ENCODE measurements around the gene CCDC12. TPM values are rescaled to one million over a fixed set of nuclear protein-coding genes. Genes with fewer than 3 reads are reported as not detected.

CCDC12 gene
- total RNA-seq, 1 donor from 2014 or later = 17.9 TPM

DNA sequence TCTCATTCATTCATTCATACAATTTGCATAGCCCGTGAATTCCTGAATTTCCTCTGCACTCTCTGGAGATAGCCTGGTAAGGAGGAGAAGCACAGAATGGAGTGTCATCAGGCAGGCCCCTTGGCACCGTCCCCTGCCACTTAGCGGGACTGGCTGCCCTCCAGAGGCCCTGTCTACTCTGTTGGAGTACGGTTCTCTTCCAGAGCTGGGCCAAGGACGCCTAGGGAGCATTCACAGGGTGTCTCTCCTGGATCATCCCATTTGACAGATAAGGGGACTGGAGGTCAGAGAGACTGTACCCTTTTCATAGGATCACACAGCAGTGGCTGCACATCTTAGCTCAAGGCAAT is 51.0 kb downstream of the CCDC12 start:
- H3K79me2 ChIP-seq (ENCODE audit: low read depth) = peaks cover 26% of the 10 kb centered on the region
- H3K27me3 Mint-ChIP-seq (ENCODE audit: insufficient read depth, low read depth) = peaks cover 4% of the 10 kb centered on the region
- H3K9me3 ChIP-seq (ENCODE audit: low read depth) = no peaks in the 10 kb centered on the region
- H3K36me3 ChIP-seq = no peaks in the 10 kb centered on the region
- no peak overlapping the region for H3K4me3 ChIP-seq
- no peak overlapping the region for H3K4me2 ChIP-seq
- H3K9ac ChIP-seq = no peak overlapping the region
- H4K20me1 ChIP-seq (ENCODE audit: low read depth) = peaks cover 32% of the 10 kb centered on the region
- no peaks in the 10 kb centered on the region for H3K27me3 ChIP-seq
- no peaks in the 10 kb centered on the region for H3F3A ChIP-seq (ENCODE audit: low read depth)
- DNase-seq (ENCODE audit: low spot score) = no peak
- no peak overlapping the region for H3K27ac Mint-ChIP-seq
- H3K27ac ChIP-seq = no peak overlapping the region
- no peak for TF ChIP-seq EZH2 (IDR thresholded peaks at IDR 0.05)
- no peak for TF ChIP-seq EZH2phosphoT487 (IDR thresholded peaks at IDR 0.05)
- TF ChIP-seq, protein P1, sequence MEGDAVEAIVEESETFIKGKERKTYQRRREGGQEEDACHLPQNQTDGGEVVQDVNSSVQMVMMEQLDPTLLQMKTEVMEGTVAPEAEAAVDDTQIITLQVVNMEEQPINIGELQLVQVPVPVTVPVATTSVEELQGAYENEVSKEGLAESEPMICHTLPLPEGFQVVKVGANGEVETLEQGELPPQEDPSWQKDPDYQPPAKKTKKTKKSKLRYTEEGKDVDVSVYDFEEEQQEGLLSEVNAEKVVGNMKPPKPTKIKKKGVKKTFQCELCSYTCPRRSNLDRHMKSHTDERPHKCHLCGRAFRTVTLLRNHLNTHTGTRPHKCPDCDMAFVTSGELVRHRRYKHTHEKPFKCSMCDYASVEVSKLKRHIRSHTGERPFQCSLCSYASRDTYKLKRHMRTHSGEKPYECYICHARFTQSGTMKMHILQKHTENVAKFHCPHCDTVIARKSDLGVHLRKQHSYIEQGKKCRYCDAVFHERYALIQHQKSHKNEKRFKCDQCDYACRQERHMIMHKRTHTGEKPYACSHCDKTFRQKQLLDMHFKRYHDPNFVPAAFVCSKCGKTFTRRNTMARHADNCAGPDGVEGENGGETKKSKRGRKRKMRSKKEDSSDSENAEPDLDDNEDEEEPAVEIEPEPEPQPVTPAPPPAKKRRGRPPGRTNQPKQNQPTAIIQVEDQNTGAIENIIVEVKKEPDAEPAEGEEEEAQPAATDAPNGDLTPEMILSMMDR (IDR thresholded peaks at IDR 0.05) = no peak
- no peak overlapping the region for H2AFZ ChIP-seq (replicated peaks)
- H3K9me3 Mint-ChIP-seq = no peaks in the 10 kb centered on the region
- H3K4me1 Mint-ChIP-seq = peaks cover 1% of the 10 kb centered on the region
- H3K4me1 ChIP-seq = no peaks in the 10 kb centered on the region
- no peak overlapping the region for H3K4me3 Mint-ChIP-seq
- H3K36me3 Mint-ChIP-seq = peaks cover 32% of the 10 kb centered on the region

DNA sequence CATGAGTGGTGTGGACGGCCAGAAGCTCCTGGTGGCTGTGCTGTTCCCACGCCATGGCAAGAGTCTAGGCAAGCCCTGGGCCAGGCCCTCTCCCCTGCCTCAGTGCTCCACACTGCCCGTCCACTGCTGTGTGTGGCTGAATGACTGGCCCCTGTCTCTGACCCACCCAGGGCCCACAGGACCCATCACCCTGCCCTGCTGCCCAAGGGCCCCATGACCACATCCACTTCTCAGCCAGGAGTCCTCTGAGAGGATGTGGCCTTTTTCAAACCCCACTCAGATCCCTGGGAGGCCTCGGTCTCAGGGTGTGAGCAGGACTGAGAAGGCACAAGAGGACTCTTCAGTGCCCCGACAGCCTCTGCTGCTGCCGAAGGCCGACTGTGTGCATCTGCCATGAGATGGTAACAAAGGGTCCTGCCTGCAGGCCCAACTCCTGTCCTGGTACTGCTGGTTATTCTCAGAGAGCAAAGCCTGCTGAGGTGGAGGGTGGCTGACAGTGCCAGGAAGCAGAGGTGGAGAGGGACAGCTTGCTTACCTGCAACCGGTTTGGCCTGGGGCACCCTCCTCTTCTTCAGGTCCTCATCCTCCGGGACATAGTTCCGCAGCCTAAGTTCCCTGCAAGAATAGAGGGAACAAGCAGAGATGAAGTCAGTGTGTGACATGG is 51.5 kb downstream of the CCDC12 start:
- H3K9ac ChIP-seq = no peak overlapping the region
- DNase-seq (ENCODE audit: low spot score) = no peak
- H2AFZ ChIP-seq (replicated peaks) = no peak overlapping the region
- H3K36me3 ChIP-seq = peaks cover 2% of the 10 kb centered on the region
- peaks cover 21% of the 10 kb centered on the region for H3K79me2 ChIP-seq (ENCODE audit: low read depth)
- peaks cover 4% of the 10 kb centered on the region for H3K27me3 Mint-ChIP-seq (ENCODE audit: insufficient read depth, low read depth)
- H3K27ac Mint-ChIP-seq = no peak overlapping the region
- no peak overlapping the region for H3K4me3 ChIP-seq
- H3K9me3 Mint-ChIP-seq = no peaks in the 10 kb centered on the region
- no peaks in the 10 kb centered on the region for H3K4me1 ChIP-seq
- H3K27me3 ChIP-seq = no peaks in the 10 kb centered on the region
- H3K36me3 Mint-ChIP-seq = peaks cover 33% of the 10 kb centered on the region
- no peak overlapping the region for H3K27ac ChIP-seq
- no peak for TF ChIP-seq EZH2phosphoT487 (IDR thresholded peaks at IDR 0.05)
- no peak for TF ChIP-seq EZH2 (IDR thresholded peaks at IDR 0.05)
- TF ChIP-seq, protein P1 (IDR thresholded peaks at IDR 0.05) = no peak
- H3K4me3 Mint-ChIP-seq = no peak overlapping the region
- H4K20me1 ChIP-seq (ENCODE audit: low read depth) = peaks cover 26% of the 10 kb centered on the region
- H3K4me1 Mint-ChIP-seq = no peaks in the 10 kb centered on the region
- H3F3A ChIP-seq (ENCODE audit: low read depth) = no peaks in the 10 kb centered on the region
- no peaks in the 10 kb centered on the region for H3K9me3 ChIP-seq (ENCODE audit: low read depth)
- H3K4me2 ChIP-seq = no peak overlapping the region

DNA sequence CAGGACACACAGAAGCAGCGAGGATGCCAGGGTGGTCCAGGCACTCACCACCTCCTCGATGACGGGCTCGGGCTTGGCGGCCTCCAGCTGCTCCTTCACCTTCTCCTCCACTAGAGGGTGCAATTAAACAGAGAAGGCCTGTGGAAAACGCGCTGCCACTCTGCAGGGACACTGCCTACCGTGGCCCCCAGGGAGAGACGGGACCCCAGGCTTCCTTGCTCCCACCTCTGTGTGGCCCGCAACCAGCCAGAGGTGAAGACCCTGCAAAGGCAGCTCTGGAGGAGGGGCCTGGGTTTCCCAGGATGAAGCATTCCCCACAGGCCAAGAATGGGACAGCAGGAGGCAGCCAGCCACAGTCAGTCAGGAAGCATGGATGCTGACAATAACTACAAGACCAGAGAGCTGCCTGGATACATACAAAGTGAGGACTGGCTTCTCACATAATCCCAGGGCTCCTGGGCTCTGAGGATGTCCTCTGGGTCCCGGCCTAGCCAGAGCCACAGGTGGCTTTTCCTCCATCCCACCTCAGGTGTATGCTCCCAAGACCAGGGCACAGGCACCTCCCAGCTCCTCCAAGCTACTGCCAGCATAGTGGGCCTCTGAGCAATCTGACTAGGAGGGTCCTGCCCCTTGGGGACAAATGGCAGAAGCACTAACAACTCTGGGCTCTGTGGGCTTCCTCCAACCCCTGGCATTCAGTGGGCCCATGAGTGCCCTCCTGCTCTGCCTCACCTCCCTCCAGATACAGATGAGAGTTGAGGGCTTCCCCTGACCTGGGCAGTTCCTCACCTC is 52.8 kb downstream of the CCDC12 start:
- TF ChIP-seq EZH2phosphoT487 (IDR thresholded peaks at IDR 0.05) = no peak
- TF ChIP-seq, protein P1 (IDR thresholded peaks at IDR 0.05) = peak; percentile 75
- Mint-ChIP-seq H3K9me3 (no peaks in the 10 kb centered on the region), H3K36me3 (peaks cover 39% of the 10 kb centered on the region), H3K27me3 (ENCODE audit: insufficient read depth, low read depth) (peaks cover 4% of the 10 kb centered on the region), H3K27ac (no peak overlapping the region), H3K4me1 (no peaks in the 10 kb centered on the region), H3K4me3 (no peak overlapping the region)
- Histone ChIP-seq H3K27ac (peak overlapping the region; percentile 47), H3K9ac (no peak overlapping the region), H2AFZ (replicated peaks) (no peak overlapping the region), H3K27me3 (no peaks in the 10 kb centered on the region), H3F3A (ENCODE audit: low read depth) (no peaks in the 10 kb centered on the region), H3K4me1 (no peaks in the 10 kb centered on the region), H3K4me2 (no peak overlapping the region), H3K4me3 (no peak overlapping the region), H3K79me2 (ENCODE audit: low read depth) (peaks cover 12% of the 10 kb centered on the region), H3K36me3 (peaks cover 4% of the 10 kb centered on the region), H4K20me1 (ENCODE audit: low read depth) (peaks cover 25% of the 10 kb centered on the region), H3K9me3 (ENCODE audit: low read depth) (no peaks in the 10 kb centered on the region)
- DNase-seq (ENCODE audit: low spot score) = peak; percentile 69
